SU-DHL-6 (cell line): ENCODE measurements around the gene UNC45A.

Experiments used
- H2AFZ ChIP-seq: fragments of 200-600 bp; sonication (generic); 2 replicates; pipeline ENCODE4 v1.6.1; 2014; ENCODE audit warnings: low read depth, mild to moderate bottlenecking, moderate library complexity, mixed read lengths, antibody characterized with exemption, low read length; ENCODE audit not compliant: severe bottlenecking
- H3F3A ChIP-seq: fragments of 200-600 bp; shearing (Covaris generic); 2 replicates; pipeline ENCODE4 v1.6.0; 2016; ENCODE audit warnings: antibody characterized with exemption, mild to moderate bottlenecking; ENCODE audit not compliant: insufficient read depth
- H3K27ac ChIP-seq: fragments of 200-600 bp; sonication (generic); 2 replicates; pipeline ENCODE4 v1.5.1; 2016; ENCODE audit warnings: low read depth, mild to moderate bottlenecking, low read length, moderate library complexity, mixed read lengths
- H3K27me3 ChIP-seq: fragments of 200-600 bp; sonication (generic), shearing (Covaris generic); 2 replicates; pipeline ENCODE4 v1.6.0; 2014; ENCODE audit warnings: mild to moderate bottlenecking, low read length
- H3K36me3 ChIP-seq: fragments of 200-600 bp; sonication (generic); 2 replicates; pipeline ENCODE4 v1.6.1; 2014; ENCODE audit warnings: mild to moderate bottlenecking, low read length, mixed read lengths
- H3K4me2 ChIP-seq: fragments of 300-600, 200-600 bp; shearing (Covaris generic), sonication (generic); 2 replicates; pipeline ENCODE4 v1.6.0; 2014; ENCODE audit warnings: low read length, low read depth, mild to moderate bottlenecking; ENCODE audit not compliant: poor library complexity, severe bottlenecking
- H3K4me3 ChIP-seq: fragments of 200-600 bp; sonication (generic); 2 replicates; pipeline ENCODE4 v1.5.1; 2014; ENCODE audit warnings: antibody characterized with exemption, low read length, mild to moderate bottlenecking, mixed read lengths; ENCODE audit not compliant: insufficient read depth, poor library complexity, severe bottlenecking
- H3K79me2 ChIP-seq: fragments of 200-600 bp; sonication (generic); 2 replicates; pipeline ENCODE4 v1.6.1; 2014; ENCODE audit warnings: mild to moderate bottlenecking, low read length, moderate library complexity; ENCODE audit not compliant: insufficient read depth
- H3K9ac ChIP-seq: fragments of 200-600 bp; sonication (generic); 2 replicates; pipeline ENCODE4 v1.7.0; 2014; ENCODE audit warnings: mild to moderate bottlenecking, low read length
- H3K9me2 ChIP-seq: fragments of 200-600 bp; sonication (generic); replicated peaks from 2 replicates; pipeline ENCODE4 v1.6.1; 2014; ENCODE audit warnings: low read length; ENCODE audit not compliant: insufficient read depth
- H3K9me3 ChIP-seq: fragments of 200-600 bp; sonication (generic); 2 replicates; pipeline ENCODE4 v1.6.1; 2014; ENCODE audit warnings: low read length, mixed read lengths; ENCODE audit not compliant: insufficient read depth
- H4K20me1 ChIP-seq: fragments of 200-600 bp; sonication (generic); 2 replicates; pipeline ENCODE4 v1.6.1; 2014; ENCODE audit warnings: low read depth, mild to moderate bottlenecking, antibody characterized with exemption, low read length, moderate library complexity, mixed read lengths
- CTCF ChIP-seq: fragments of 200-600 bp; sonication (generic); IDR thresholded peaks from one replicate; pipeline ENCODE4 v1.5.1; 2017; ENCODE audit warnings: antibody characterized with exemption, mild to moderate bottlenecking, low read length, moderate library complexity; ENCODE audit not compliant: insufficient read depth, poor library complexity, severe bottlenecking
- EZH2phosphoT487 ChIP-seq: fragments of 200-600 bp; sonication (generic), shearing (Covaris generic); conservative IDR thresholded peaks from 2 replicates; pipeline ENCODE4 v1.6.1; 2018; ENCODE audit warnings: mild to moderate bottlenecking, antibody characterized with exemption, low read length, moderate library complexity, mixed read lengths

The UNC45A gene

DNA sequence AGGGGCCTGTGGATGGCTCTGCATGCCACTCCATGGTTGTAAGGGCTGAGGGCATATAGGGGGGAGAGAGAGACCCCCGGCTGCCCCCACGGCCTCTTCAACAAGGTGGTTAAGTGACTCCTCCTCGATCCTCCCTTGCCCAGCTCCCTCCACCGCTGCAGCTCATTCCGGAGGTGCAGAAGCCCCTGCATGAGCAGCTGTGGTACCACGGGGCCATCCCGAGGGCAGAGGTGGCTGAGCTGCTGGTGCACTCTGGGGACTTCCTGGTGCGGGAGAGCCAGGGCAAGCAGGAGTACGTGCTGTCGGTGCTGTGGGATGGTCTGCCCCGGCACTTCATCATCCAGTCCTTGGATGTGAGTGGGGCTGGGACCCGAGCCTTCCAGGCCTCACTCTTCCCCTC, 44.2 kb upstream of the UNC45A start:
- no peak overlapping the region for H3K27ac ChIP-seq
- H3K27me3 ChIP-seq: no peaks in the 10 kb centered on the region
- H3K9me2 ChIP-seq: no peaks in the 10 kb centered on the region
- no peak overlapping the region for H3K4me3 ChIP-seq
- H3F3A ChIP-seq: no peaks in the 10 kb centered on the region
- no peak overlapping the region for H3K9ac ChIP-seq
- no peak overlapping the region for H3K4me2 ChIP-seq
- TF ChIP-seq EZH2phosphoT487 (no peak), CTCF (no peak)
- H3K79me2 ChIP-seq: no peaks in the 10 kb centered on the region
- H3K9me3 ChIP-seq: no peaks in the 10 kb centered on the region
- no peaks in the 10 kb centered on the region for H4K20me1 ChIP-seq
- no peaks in the 10 kb centered on the region for H3K36me3 ChIP-seq
- H2AFZ ChIP-seq: no peak overlapping the region

DNA sequence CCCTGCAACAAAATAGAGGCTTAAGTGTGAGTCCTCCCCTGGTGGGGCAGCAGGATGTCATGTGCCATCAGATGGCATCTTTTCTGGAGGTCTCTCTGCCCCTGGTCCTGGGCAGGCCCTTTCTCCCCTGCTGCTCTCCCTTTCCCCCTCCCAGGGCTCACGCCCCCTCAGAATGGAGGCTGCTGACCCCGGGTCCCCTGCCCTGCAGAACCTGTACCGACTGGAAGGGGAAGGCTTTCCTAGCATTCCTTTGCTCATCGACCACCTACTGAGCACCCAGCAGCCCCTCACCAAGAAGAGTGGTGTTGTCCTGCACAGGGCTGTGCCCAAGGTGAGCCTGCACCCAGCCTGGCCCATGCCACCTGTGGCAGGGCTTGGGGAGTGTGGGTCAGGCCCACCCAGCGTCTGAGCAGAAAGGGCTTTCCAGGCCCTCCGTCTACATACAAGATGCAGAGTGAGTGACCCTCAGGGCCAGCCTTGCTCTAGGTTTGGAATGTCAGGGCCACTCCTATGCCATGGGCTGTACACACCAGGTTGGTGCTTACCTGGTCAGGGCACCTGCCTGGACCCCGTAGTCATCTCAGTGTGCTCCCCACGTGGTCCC, 43.6 kb upstream of the UNC45A start:
- Histone ChIP-seq H3K9ac (no peak overlapping the region), H3K27me3 (no peaks in the 10 kb centered on the region), H3K36me3 (no peaks in the 10 kb centered on the region), H3K79me2 (no peaks in the 10 kb centered on the region), H2AFZ (no peak overlapping the region), H3K9me3 (no peaks in the 10 kb centered on the region), H3K4me2 (no peak overlapping the region), H3K9me2 (no peaks in the 10 kb centered on the region), H3K27ac (no peak overlapping the region), H3F3A (no peaks in the 10 kb centered on the region), H3K4me3 (no peak overlapping the region), H4K20me1 (no peaks in the 10 kb centered on the region)
- TF ChIP-seq CTCF: no peak
- TF ChIP-seq EZH2phosphoT487: no peak

DNA sequence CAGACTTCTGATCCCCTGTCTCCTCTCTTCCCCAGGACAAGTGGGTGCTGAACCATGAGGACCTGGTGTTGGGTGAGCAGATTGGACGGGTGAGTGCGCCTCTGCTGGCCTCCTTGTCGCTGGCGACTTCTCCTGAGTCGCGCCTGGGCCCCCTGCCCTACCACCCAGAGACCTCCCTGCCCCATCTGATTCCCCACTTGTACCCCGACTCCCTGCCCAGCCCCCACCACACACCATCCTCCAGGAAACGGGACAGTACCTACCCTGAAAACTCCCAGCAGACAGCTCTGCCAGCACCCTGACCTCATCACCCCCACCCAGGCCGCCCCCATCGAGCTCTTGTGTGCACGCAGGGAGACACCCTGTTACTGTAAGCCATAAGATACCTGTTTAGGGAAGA, 43.1 kb upstream of the UNC45A start:
- Histone ChIP-seq H3K36me3 (no peaks in the 10 kb centered on the region), H3K9me2 (no peaks in the 10 kb centered on the region), H4K20me1 (no peaks in the 10 kb centered on the region), H3K27me3 (no peaks in the 10 kb centered on the region), H3K27ac (no peak overlapping the region), H3K9me3 (no peaks in the 10 kb centered on the region), H3K9ac (no peak overlapping the region), H3F3A (no peaks in the 10 kb centered on the region), H3K79me2 (no peaks in the 10 kb centered on the region), H3K4me2 (no peak overlapping the region), H2AFZ (no peak overlapping the region), H3K4me3 (no peak overlapping the region)
- TF ChIP-seq EZH2phosphoT487 (no peak), CTCF (no peak)
